Left ventricle myocardium inferior (tissue), 1 donor: ENCODE results near the gene MVB12B. TPM values are rescaled to one million over a fixed set of nuclear protein-coding genes. Genes with fewer than 3 reads are reported as not detected.

ENCODE experiments used
- DNase-seq: peaks from one replicate; pipeline ENCODE4 v3.0.0-alpha.2; 2020
- H3K27ac ChIP-seq: fragments of 200-600 bp; replicated peaks from 2 replicates; pipeline ENCODE4 v1.8.0; 2021
- H3K27me3 ChIP-seq: fragments of 200-600 bp; 2 replicates; pipeline ENCODE4 v1.8.0; 2021; ENCODE audit warnings: low read depth
- H3K36me3 ChIP-seq: fragments of 200-600 bp; 2 replicates; pipeline ENCODE4 v1.8.0; 2021
- H3K4me1 ChIP-seq: fragments of 200-600 bp; 2 replicates; pipeline ENCODE4 v1.8.0; 2021
- H3K4me3 ChIP-seq: fragments of 200-600 bp; 2 replicates; pipeline ENCODE4 v1.8.0; 2021; ENCODE audit warnings: mild to moderate bottlenecking, moderate library complexity
- H3K9me3 ChIP-seq: fragments of 200-600 bp; replicated peaks from 2 replicates; pipeline ENCODE4 v1.8.0; 2021
- CTCF ChIP-seq: fragments of 200-600 bp; IDR thresholded peaks from 2 replicates; pipeline ENCODE4 v1.8.0; 2021; ENCODE audit warnings: antibody characterized with exemption, mild to moderate bottlenecking, borderline replicate concordance
- intact Hi-C: fragments of 100-400 bp; cut with micrococcal nuclease; formaldehyde crosslinking; loops from one replicate; pipeline ENCODE4 v1.11.0; 2022
- total RNA-seq: library from RNA; stranded (reverse); fragmentation: NEBNext Ultra II Directional; extraction: Animal tissue kit (Norgen Biotek cat#: 25700); gene quantifications from one replicate; pipeline ENCODE4 v1.2.1, GENCODE V29; 2021
- donor health status: DM: no; HTN: yes; CAD: no; lungs with severe emphysema.

MVB12B gene
- total RNA-seq, 1 donor from 2014 or later, result 11.2 TPM

DNA sequence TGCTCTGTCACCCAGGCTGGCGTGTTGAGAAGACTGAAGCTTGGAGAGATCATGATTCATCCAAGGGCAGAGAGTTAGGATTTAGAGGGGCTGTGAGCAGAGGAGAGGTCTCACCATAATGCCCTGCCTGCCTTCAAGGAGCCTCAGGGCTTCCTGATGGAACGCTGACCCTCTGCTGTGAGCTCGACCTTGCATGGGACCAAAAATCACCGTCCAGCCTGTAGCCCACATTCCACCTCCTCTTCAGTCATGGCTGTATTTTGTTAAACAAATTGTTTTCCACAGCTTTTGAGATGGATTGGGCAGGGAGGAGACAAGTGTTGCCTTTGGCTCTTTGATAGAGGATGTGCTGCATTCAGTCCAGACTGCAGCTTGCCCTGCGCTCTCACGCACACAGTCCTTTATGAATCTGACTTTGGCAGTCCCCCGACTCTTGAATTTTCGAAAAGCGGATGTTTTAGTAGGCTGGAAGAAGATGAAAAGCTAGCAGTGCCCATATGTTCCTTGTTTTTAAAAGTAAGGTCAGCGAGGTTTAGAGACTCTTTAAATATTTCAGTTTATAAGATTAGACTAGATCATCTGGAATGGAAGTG lies 79.5 kb downstream of the MVB12B start:
- no peaks in the 10 kb centered on the region for H3K27me3 ChIP-seq
- intact Hi-C loops, result no loop called here
- no peak for TF ChIP-seq CTCF
- no peak for DNase-seq
- H3K27ac ChIP-seq, result no peak overlapping the region
- peaks cover 7% of the 10 kb centered on the region for H3K36me3 ChIP-seq
- no peaks in the 10 kb centered on the region for H3K9me3 ChIP-seq
- peaks cover 33% of the 10 kb centered on the region for H3K4me1 ChIP-seq
- no peak overlapping the region for H3K4me3 ChIP-seq

DNA sequence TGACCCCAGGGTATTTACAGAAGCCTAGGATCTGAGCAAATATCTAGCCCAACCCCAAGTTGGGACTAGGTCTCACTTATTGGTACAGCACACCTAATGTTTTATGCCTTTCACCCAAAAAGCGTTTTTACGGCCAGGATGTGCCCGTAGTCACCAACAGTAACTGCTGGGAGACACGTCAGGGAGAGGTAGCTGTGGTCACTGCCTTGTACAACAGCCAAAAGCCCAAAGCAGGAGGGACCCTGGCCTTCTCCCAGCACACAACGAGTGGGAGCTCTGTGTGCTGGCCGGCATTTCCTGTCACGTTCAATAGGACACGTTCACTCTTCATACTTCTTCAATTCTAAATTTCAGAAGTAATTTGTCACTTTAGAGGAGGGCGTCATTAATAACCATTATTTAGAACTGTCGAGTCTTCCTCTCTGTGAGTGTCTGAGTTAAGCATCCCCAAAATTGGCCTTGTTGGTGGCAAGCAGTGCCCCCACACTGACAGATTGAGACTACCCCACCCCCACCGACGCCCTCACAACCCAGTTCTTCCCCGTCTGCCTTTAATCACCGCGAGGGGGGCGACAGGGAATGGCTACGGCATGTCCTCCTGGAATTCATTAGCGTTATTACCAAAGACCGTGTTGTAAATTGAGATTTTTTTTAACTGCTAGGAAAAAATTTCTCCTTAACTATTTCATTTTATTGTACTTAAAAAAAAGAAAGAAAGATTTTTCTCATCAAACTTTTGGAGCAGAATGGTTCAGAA lies 80.7 kb downstream of the MVB12B start:
- Histone ChIP-seq H3K9me3 (no peaks in the 10 kb centered on the region), H3K27me3 (no peaks in the 10 kb centered on the region), H3K4me3 (no peak overlapping the region), H3K4me1 (peaks cover 25% of the 10 kb centered on the region), H3K27ac (no peak overlapping the region), H3K36me3 (peaks cover 3% of the 10 kb centered on the region)
- DNase-seq, result no peak
- TF ChIP-seq CTCF, result no peak
- intact Hi-C loops, result no loop called here

- Histone ChIP-seq H3K9me3 (no peaks in the 10 kb centered on the region), H3K27me3 (no peaks in the 10 kb centered on the region), H3K27ac (no peak overlapping the region), H3K36me3 (peaks cover 3% of the 10 kb centered on the region), H3K4me1 (peaks cover 25% of the 10 kb centered on the region), H3K4me3 (no peak overlapping the region)
- TF ChIP-seq CTCF, result no peak
- intact Hi-C loops, result no loop called here
- DNase-seq, result no peak
Measured at GRCh38 chr9:126408004-126408403, 81.4 kb downstream of the MVB12B start.

GRCh38 chr9:126410229-126410628 lies 83.6 kb downstream of the MVB12B start:
- H3K4me3 ChIP-seq, result no peak overlapping the region
- no peak overlapping the region for H3K27ac ChIP-seq
- H3K4me1 ChIP-seq, result peaks cover 19% of the 10 kb centered on the region
- no peak for DNase-seq
- H3K36me3 ChIP-seq, result no peaks in the 10 kb centered on the region
- intact Hi-C loops, result no loop called here
- TF ChIP-seq CTCF, result no peak
- no peaks in the 10 kb centered on the region for H3K9me3 ChIP-seq
- no peaks in the 10 kb centered on the region for H3K27me3 ChIP-seq

- TF ChIP-seq CTCF, result no peak
- Histone ChIP-seq H3K36me3 (no peaks in the 10 kb centered on the region), H3K27ac (no peak overlapping the region), H3K4me3 (no peak overlapping the region), H3K4me1 (peaks cover 14% of the 10 kb centered on the region), H3K27me3 (no peaks in the 10 kb centered on the region), H3K9me3 (no peaks in the 10 kb centered on the region)
- DNase-seq, result no peak
- intact Hi-C loops, result no loop called here
Measured at GRCh38 chr9:126411225-126411947, 84.8 kb downstream of the MVB12B start.
